ENCODE measurements around the gene TSHR. TPM values are rescaled to one million over a fixed set of nuclear protein-coding genes. Genes with fewer than 3 reads are reported as not detected.

Gene TSHR
- total RNA-seq, 1 experiment from 2014 or later = not detected

- no peak overlapping the region for H3T11ph ChIP-seq (ENCODE audit: low read length)
- H3K4me1 ChIP-seq (ENCODE audit: insufficient read depth, low read length) = no peaks in the 10 kb centered on the region
- H3K9ac ChIP-seq (ENCODE audit: extremely low read depth, insufficient read length, low read length) = no peak overlapping the region
- peak; percentile 56 for TF ChIP-seq CTCF (conservative IDR thresholded peaks at IDR 0.05)
- H2AK5ac ChIP-seq (ENCODE audit: insufficient read length, low read length) = no peak overlapping the region
- H2BK5ac ChIP-seq (ENCODE audit: insufficient read length, low read length) = no peak overlapping the region
- no peaks in the 10 kb centered on the region for H3K79me1 ChIP-seq (ENCODE audit: insufficient read depth, low read depth, low read length, poor library complexity, severe bottlenecking)
- no peak overlapping the region for H2BK15ac ChIP-seq (ENCODE audit: low read depth, low read length)
- no peak overlapping the region for H3K56ac ChIP-seq (ENCODE audit: insufficient read length, low read depth, low read length)
- Mint-ChIP-seq H3K4me3 (no peak overlapping the region; a peak in 1 of 5 replicates), H3K9me3 (peaks cover 0 to 3% of the 10 kb centered on the region in 2 experiments; a peak in 1 of 5 replicates), H3K36me3 (ENCODE audit: insufficient read depth in 1 of 3, low read depth in 3 of 3) (peaks cover 0 to 12% (median 5%) of the 10 kb centered on the region in 3 experiments; a peak in 3 of 7 replicates), H3K27ac (peak overlapping the region in 1 of 3 experiments; percentile 16; a peak in 2 of 7 replicates), H3K4me1 (peaks cover 32 to 39% of the 10 kb centered on the region in 2 experiments), H3K27me3 (ENCODE audit: low read depth) (no peaks in the 10 kb centered on the region)
- H2BK12ac ChIP-seq (ENCODE audit: insufficient read length, low read depth, low read length) = no peak overlapping the region
- no peak overlapping the region for H3K27ac ChIP-seq (ENCODE audit: insufficient read length, low read depth, low read length)
- H3K23ac ChIP-seq (ENCODE audit: insufficient read length, low read depth, low read length) = no peak overlapping the region
- no peak overlapping the region for H3K14ac ChIP-seq (ENCODE audit: insufficient read depth, low read length)
- no peak overlapping the region for H2BK120ac ChIP-seq (ENCODE audit: low read depth, low read length, poor library complexity, severe bottlenecking)
- no peaks in the 10 kb centered on the region; the same call in 1 of the 2 replicates for H3K27me3 ChIP-seq (ENCODE audit: insufficient read depth, low read length)
- no peak overlapping the region for H4K8ac ChIP-seq (replicated peaks; ENCODE audit: insufficient read length, low read depth, low read length)
- H4K91ac ChIP-seq (ENCODE audit: insufficient read length, low read depth, low read length) = no peak overlapping the region
- no peak overlapping the region for H4K5ac ChIP-seq (ENCODE audit: insufficient read length, low read depth, low read length)
- no peak overlapping the region for H3K4ac ChIP-seq (ENCODE audit: low read depth, low read length)
- no peaks in the 10 kb centered on the region for H3K23me2 ChIP-seq (ENCODE audit: insufficient read length, low read depth, low read length, poor library complexity, severe bottlenecking)
- no peak overlapping the region for H2BK20ac ChIP-seq (ENCODE audit: low read depth, low read length, poor library complexity, severe bottlenecking)
- H3K9me3 ChIP-seq (ENCODE audit: control insufficient read depth, low read depth, low read length) = no peaks in the 10 kb centered on the region
- H3K79me2 ChIP-seq (ENCODE audit: insufficient read depth, low read length) = no peaks in the 10 kb centered on the region
- H3K4me2 ChIP-seq (ENCODE audit: insufficient read depth, insufficient read length, low read length) = no peak overlapping the region
- H2AFZ ChIP-seq (ENCODE audit: low read length) = no peak overlapping the region
- no peak overlapping the region for H3K18ac ChIP-seq (ENCODE audit: insufficient read length, low read depth, low read length)
- DNase-seq = peak; percentile 38
- H4K20me1 ChIP-seq (ENCODE audit: control insufficient read depth, insufficient read depth, insufficient read length) = no peaks in the 10 kb centered on the region
- no CpG with 5 or more reads among the region's 8 CpGs for WGBS (ENCODE audit: extremely low coverage, insufficient read length, low lambda C conversion rate)
Measured at GRCh38 chr14:80927083-80927989, 28.1 kb upstream of the TSHR start.

Data from H9 (cell line).